ENCODE measurements around the gene NRG4. TPM values are rescaled to one million over a fixed set of nuclear protein-coding genes. Genes with fewer than 3 reads are reported as not detected.

NRG4 gene
- total RNA-seq, 1 donor from 2014 or later, result 0.36 TPM

DNA sequence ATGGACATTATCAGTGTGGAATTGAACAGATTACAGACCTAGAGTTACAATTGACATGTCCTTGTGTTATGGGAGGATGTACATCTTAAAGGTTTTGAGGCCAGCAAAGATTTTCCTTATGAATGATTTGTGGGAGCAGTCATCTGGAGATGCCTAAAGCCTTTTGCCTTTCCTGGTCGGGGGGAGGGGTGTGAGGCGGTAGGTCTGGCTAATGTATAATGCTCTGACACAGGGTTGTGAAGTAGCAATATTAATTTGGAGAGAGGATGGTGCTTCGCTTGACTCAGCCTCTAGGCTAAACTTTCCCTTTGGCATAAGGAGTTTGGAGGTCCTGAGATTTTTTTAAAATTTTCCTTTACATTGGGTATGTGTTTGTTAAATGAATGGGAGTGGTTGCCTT, 85.3 kb downstream of the NRG4 start:
- Histone ChIP-seq H3K4me2 (no peak overlapping the region), H3K4me1 (no peaks in the 10 kb centered on the region), H3K9me3 (ENCODE audit: low read depth) (no peaks in the 10 kb centered on the region), H3K9ac (no peak overlapping the region), H2AFZ (replicated peaks) (no peak overlapping the region), H3K27me3 (no peaks in the 10 kb centered on the region), H3K27ac (no peak overlapping the region), H3K36me3 (no peaks in the 10 kb centered on the region), H3K79me2 (ENCODE audit: low read depth) (peaks cover 52% of the 10 kb centered on the region), H3K4me3 (no peak overlapping the region), H4K20me1 (ENCODE audit: low read depth) (peaks cover 31% of the 10 kb centered on the region), H3F3A (ENCODE audit: low read depth) (peaks cover 8% of the 10 kb centered on the region)
- no peak for TF ChIP-seq EZH2phosphoT487 (IDR thresholded peaks at IDR 0.05)
- TF ChIP-seq, protein P1, sequence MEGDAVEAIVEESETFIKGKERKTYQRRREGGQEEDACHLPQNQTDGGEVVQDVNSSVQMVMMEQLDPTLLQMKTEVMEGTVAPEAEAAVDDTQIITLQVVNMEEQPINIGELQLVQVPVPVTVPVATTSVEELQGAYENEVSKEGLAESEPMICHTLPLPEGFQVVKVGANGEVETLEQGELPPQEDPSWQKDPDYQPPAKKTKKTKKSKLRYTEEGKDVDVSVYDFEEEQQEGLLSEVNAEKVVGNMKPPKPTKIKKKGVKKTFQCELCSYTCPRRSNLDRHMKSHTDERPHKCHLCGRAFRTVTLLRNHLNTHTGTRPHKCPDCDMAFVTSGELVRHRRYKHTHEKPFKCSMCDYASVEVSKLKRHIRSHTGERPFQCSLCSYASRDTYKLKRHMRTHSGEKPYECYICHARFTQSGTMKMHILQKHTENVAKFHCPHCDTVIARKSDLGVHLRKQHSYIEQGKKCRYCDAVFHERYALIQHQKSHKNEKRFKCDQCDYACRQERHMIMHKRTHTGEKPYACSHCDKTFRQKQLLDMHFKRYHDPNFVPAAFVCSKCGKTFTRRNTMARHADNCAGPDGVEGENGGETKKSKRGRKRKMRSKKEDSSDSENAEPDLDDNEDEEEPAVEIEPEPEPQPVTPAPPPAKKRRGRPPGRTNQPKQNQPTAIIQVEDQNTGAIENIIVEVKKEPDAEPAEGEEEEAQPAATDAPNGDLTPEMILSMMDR (IDR thresholded peaks at IDR 0.05), result no peak
- TF ChIP-seq EZH2 (IDR thresholded peaks at IDR 0.05), result no peak
- Mint-ChIP-seq H3K36me3 (peaks cover 5% of the 10 kb centered on the region), H3K4me1 (no peaks in the 10 kb centered on the region), H3K27ac (no peak overlapping the region), H3K27me3 (ENCODE audit: insufficient read depth, low read depth) (no peaks in the 10 kb centered on the region), H3K4me3 (no peak overlapping the region), H3K9me3 (no peaks in the 10 kb centered on the region)
- no peak for DNase-seq (ENCODE audit: low spot score)

GRCh38 chr15:75925440-75925839, 86.8 kb downstream of the NRG4 start:
- Histone ChIP-seq H2AFZ (replicated peaks) (no peak overlapping the region), H3F3A (ENCODE audit: low read depth) (peaks cover 8% of the 10 kb centered on the region), H3K36me3 (no peaks in the 10 kb centered on the region), H3K4me1 (no peaks in the 10 kb centered on the region), H3K9ac (no peak overlapping the region), H3K27ac (no peak overlapping the region), H4K20me1 (ENCODE audit: low read depth) (peaks cover 38% of the 10 kb centered on the region), H3K9me3 (ENCODE audit: low read depth) (no peaks in the 10 kb centered on the region), H3K27me3 (no peaks in the 10 kb centered on the region), H3K79me2 (ENCODE audit: low read depth) (peaks cover 48% of the 10 kb centered on the region), H3K4me3 (no peak overlapping the region), H3K4me2 (no peak overlapping the region)
- no peaks in the 10 kb centered on the region for H3K4me1 Mint-ChIP-seq
- no peak for DNase-seq (ENCODE audit: low spot score)
- TF ChIP-seq EZH2phosphoT487 (IDR thresholded peaks at IDR 0.05) (no peak), EZH2 (IDR thresholded peaks at IDR 0.05) (no peak)
- TF ChIP-seq, protein P1 (IDR thresholded peaks at IDR 0.05), result no peak
- H3K9me3 Mint-ChIP-seq, result no peaks in the 10 kb centered on the region
- no peaks in the 10 kb centered on the region for H3K27me3 Mint-ChIP-seq (ENCODE audit: insufficient read depth, low read depth)
- H3K4me3 Mint-ChIP-seq, result no peak overlapping the region
- H3K36me3 Mint-ChIP-seq, result peaks cover 3% of the 10 kb centered on the region
- H3K27ac Mint-ChIP-seq, result no peak overlapping the region

GRCh38 chr15:75924576-75924975, 87.6 kb downstream of the NRG4 start:
- Histone ChIP-seq H3K9ac (no peak overlapping the region), H3K27me3 (no peaks in the 10 kb centered on the region), H4K20me1 (ENCODE audit: low read depth) (peaks cover 38% of the 10 kb centered on the region), H3K36me3 (no peaks in the 10 kb centered on the region), H3K4me3 (no peak overlapping the region), H3F3A (ENCODE audit: low read depth) (peaks cover 8% of the 10 kb centered on the region), H2AFZ (replicated peaks) (no peak overlapping the region), H3K9me3 (ENCODE audit: low read depth) (no peaks in the 10 kb centered on the region), H3K79me2 (ENCODE audit: low read depth) (peaks cover 46% of the 10 kb centered on the region), H3K4me1 (no peaks in the 10 kb centered on the region), H3K27ac (no peak overlapping the region), H3K4me2 (no peak overlapping the region)
- H3K36me3 Mint-ChIP-seq, result peaks cover 6% of the 10 kb centered on the region
- no peaks in the 10 kb centered on the region for H3K4me1 Mint-ChIP-seq
- no peak overlapping the region for H3K4me3 Mint-ChIP-seq
- no peaks in the 10 kb centered on the region for H3K9me3 Mint-ChIP-seq
- H3K27me3 Mint-ChIP-seq (ENCODE audit: insufficient read depth, low read depth), result no peaks in the 10 kb centered on the region
- no peak overlapping the region for H3K27ac Mint-ChIP-seq
- TF ChIP-seq, protein P1 (IDR thresholded peaks at IDR 0.05), result no peak
- no peak for TF ChIP-seq EZH2 (IDR thresholded peaks at IDR 0.05)
- TF ChIP-seq EZH2phosphoT487 (IDR thresholded peaks at IDR 0.05), result no peak
- no peak for DNase-seq (ENCODE audit: low spot score)
